Measurements from ENCODE around the gene ANOS1. TPM values are rescaled to one million over a fixed set of nuclear protein-coding genes. Genes with fewer than 3 reads are reported as not detected.

Gene ANOS1, protein sequence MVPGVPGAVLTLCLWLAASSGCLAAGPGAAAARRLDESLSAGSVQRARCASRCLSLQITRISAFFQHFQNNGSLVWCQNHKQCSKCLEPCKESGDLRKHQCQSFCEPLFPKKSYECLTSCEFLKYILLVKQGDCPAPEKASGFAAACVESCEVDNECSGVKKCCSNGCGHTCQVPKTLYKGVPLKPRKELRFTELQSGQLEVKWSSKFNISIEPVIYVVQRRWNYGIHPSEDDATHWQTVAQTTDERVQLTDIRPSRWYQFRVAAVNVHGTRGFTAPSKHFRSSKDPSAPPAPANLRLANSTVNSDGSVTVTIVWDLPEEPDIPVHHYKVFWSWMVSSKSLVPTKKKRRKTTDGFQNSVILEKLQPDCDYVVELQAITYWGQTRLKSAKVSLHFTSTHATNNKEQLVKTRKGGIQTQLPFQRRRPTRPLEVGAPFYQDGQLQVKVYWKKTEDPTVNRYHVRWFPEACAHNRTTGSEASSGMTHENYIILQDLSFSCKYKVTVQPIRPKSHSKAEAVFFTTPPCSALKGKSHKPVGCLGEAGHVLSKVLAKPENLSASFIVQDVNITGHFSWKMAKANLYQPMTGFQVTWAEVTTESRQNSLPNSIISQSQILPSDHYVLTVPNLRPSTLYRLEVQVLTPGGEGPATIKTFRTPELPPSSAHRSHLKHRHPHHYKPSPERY
- 1.2 and 1.4 TPM in 2 replicates for total RNA-seq

DNA sequence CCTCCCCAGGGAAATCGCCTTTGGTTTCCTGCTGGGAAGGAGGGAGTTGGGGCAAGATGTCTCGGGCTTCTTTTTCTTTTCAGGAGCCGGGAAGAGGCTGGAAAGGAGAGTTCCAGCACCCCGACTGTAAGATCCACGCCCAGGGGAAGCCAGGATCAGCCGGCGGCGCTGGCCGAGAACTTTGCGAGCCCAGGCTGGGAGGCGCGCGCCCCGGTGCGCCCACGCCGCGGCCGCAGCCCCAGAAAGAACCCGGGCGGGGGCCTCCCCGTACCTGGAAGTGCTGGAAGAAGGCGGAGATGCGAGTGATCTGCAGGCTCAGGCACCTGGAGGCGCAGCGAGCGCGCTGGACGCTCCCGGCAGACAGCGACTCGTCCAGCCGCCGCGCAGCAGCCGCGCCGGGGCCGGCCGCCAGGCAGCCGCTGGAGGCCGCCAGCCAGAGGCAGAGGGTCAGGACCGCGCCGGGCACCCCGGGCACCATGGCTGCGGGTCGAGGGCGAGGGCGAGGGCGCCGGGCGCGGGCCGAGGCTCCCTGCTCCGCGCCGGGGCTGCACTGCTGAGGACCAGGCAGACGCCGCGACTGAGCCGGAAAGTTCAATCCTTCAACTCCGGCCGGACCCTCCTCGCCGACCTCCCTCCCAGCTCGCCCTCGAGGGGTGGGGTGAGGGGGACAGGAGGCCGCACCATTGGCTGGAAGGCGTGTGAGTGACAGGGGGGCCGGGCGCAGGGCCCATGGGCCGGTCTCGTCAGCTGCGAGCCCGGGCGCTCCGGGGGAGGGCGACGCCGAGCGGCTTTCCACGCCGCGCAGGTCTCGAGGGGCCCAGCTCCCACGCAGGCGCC is at the start of gene ANOS1:
Gene ANOS1, minus strand, starts transcription at position 579 of the 837 bp plus-strand sequence. Its CDS starts 101 bp downstream, at position 478.

Other genes starting within 250 kb of the ANOS1 start
- not detected in 2 replicates for gene FAM9A, start 69.2 kb upstream of the ANOS1 start, total RNA-seq

All from myometrial cell (primary cell).